ENCODE results near the gene ZNF526.
A peak's percentile ranks its signal among the peaks of the same experiment; 100 is the strongest.

The ZNF526 gene, protein sequence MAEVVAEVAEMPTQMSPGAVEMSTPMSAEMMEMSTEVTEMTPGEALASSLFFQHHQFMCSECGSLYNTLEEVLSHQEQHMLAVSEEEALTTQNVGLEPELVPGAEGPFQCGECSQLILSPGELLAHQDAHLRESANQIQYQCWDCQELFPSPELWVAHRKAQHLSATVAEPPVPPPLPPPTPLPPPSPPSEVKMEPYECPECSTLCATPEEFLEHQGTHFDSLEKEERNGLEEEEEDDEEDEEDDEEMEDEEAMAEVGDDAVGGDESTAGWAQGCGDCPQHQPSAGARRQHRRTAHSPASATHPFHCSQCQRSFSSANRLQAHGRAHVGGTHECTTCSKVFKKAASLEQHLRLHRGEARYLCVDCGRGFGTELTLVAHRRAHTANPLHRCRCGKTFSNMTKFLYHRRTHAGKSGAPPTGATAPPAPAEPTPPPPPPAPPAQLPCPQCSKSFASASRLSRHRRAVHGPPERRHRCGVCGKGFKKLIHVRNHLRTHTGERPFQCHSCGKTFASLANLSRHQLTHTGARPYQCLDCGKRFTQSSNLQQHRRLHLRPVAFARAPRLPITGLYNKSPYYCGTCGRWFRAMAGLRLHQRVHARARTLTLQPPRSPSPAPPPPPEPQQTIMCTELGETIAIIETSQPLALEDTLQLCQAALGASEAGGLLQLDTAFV

DNA sequence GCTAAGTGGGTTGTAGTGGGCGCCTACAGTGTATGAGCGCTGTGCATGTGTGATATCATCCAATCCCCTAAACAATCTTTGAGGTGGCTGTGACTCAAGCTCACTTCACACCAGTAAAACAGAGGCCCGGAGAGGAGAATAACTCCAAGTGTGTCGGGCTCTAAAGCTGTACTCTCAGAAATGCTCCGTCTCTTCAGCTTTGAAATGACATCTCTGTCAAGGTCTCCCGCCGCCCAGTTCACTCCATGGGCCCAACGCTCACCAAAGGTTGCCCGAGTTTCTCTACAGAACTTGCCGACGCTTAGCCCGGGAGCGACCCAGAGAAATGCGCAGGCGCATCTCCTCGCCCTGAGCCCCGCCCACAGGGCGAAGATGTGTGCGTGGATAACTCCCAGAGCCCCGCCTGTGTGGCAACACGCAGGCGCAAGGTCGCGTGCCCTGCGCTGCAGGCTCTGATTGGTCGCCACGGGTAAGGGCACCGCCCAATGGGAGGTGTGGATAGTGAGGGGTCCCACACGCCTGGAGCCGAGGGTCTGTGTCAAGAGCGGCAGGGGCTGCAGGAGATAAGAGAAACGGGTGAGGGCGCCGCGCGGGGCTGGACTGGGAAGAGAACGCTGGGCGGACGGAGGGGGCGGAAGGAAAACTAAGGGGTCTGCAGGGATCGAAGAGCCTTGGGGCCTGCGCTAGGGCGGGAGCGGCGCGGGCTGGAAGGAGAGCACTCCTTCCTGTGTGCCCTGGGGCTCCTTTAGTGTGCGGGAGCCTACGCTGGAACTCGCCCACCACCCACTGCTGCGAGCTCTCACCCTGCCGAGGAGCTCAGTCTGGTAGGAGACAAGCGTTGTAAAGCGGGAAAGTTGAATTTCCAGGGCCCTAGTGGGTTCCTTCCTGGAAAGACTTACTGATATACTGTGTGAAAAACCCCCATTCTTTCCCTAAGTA is at the start of gene ZNF526:
ZNF526 (plus strand) TSS at position 501 of the 939 bp plus-strand sequence. CDS start 4,092 bp downstream, outside the sequence.
- in situ Hi-C loops (cut with MboI; ENCODE audit: low pct_unique_long_range_greater_than_20kb, low sequenced_read_pairs, unreplicated experiment) = no loop called here
- peak; percentile 99 for DNase-seq (ENCODE audit: low spot score)
- TF ChIP-seq, protein P1, sequence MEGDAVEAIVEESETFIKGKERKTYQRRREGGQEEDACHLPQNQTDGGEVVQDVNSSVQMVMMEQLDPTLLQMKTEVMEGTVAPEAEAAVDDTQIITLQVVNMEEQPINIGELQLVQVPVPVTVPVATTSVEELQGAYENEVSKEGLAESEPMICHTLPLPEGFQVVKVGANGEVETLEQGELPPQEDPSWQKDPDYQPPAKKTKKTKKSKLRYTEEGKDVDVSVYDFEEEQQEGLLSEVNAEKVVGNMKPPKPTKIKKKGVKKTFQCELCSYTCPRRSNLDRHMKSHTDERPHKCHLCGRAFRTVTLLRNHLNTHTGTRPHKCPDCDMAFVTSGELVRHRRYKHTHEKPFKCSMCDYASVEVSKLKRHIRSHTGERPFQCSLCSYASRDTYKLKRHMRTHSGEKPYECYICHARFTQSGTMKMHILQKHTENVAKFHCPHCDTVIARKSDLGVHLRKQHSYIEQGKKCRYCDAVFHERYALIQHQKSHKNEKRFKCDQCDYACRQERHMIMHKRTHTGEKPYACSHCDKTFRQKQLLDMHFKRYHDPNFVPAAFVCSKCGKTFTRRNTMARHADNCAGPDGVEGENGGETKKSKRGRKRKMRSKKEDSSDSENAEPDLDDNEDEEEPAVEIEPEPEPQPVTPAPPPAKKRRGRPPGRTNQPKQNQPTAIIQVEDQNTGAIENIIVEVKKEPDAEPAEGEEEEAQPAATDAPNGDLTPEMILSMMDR (IDR thresholded peaks at IDR 0.05; ENCODE audit: extremely low read depth, insufficient read depth, missing control alignments) = no peak

DNA sequence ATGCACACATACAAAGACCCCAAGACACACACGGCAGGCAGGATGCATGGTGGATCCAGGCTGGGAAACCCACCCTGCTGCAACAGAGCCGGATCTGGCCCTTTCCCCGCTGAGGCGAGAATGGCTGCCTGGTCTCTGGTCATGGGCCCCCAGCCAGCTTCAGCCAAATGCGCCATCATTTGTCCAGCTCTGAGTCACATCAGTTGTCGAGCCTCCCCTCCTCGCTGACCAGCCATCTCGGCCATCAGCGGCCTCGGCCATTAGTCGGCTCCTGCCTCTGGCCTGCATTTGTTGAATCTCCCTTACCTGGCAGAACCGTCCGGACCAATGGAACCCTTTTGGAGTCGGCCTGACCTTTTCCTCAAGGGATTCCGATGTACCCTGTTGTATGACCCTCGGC is 49.4 kb upstream of the ZNF526 start:
- in situ Hi-C loops (cut with MboI; ENCODE audit: low pct_unique_long_range_greater_than_20kb, low sequenced_read_pairs, unreplicated experiment) = no loop called here
- no peak for DNase-seq (ENCODE audit: low spot score)
- TF ChIP-seq, protein P1 (IDR thresholded peaks at IDR 0.05; ENCODE audit: extremely low read depth, insufficient read depth, missing control alignments) = no peak

DNA sequence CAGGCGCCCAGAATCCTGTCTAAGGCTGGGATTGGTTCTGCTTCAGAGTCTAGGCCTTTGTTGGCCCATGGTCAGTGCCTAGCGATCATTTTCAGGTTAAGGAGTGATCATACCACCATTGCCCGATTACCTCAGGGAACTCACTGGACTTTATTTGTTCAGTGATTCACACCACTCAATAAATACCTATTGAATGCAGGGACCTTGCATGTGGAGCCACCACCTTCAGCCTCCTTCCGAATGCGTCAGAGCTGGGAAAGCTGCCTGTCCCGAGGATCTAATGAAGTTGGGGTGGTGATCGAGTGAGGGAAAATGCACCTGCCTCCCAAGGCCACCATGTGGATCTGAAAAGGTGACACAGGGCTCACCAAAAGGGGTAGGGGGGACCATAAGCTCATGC is 47.9 kb upstream of the ZNF526 start:
- TF ChIP-seq, protein P1 (IDR thresholded peaks at IDR 0.05; ENCODE audit: extremely low read depth, insufficient read depth, missing control alignments) = no peak
- DNase-seq (ENCODE audit: low spot score) = no peak
- in situ Hi-C loops (cut with MboI; ENCODE audit: low pct_unique_long_range_greater_than_20kb, low sequenced_read_pairs, unreplicated experiment) = no loop called here

DNA sequence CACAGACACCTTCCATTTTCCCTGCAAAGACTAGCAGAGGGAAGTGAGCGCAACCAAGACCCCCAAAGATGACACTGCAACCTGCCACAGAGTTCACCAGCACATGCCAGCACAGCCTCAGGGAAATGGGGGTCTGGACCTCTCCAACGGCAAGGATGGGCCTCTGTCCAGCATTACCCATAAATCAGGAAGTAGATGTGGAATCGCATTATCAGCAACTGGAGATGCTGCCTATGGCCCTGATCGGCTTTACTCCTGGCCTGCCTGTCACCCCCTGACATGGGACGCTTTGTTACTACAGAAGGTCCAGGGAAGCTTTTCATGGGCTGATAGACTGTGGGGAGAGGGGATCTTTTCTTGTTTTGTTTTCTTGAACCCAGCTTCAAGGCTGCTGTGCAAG is 46.4 kb upstream of the ZNF526 start:
- in situ Hi-C loops (cut with MboI; ENCODE audit: low pct_unique_long_range_greater_than_20kb, low sequenced_read_pairs, unreplicated experiment) = no loop called here
- TF ChIP-seq, protein P1 (IDR thresholded peaks at IDR 0.05; ENCODE audit: extremely low read depth, insufficient read depth, missing control alignments) = no peak
- DNase-seq (ENCODE audit: low spot score) = no peak

DNA sequence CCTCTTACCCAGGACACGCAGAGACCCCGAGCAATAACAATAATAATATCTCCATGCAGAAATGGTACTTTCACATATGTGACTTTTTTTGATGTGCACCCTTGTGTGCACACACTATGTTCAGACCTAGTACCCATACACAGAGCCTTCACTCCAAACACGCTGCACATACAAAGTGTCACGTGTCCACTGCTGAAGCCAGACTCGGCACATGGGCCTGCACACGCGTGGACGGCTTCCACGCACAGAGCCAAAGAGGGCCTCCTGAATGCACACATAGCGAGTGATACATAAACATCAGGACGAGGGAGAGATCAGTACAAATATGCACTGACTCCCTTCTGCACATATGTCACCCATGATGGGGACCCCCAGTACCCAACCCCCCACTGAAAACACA is 45.9 kb upstream of the ZNF526 start:
- no peak for DNase-seq (ENCODE audit: low spot score)
- in situ Hi-C loops (cut with MboI; ENCODE audit: low pct_unique_long_range_greater_than_20kb, low sequenced_read_pairs, unreplicated experiment) = no loop called here
- TF ChIP-seq, protein P1 (IDR thresholded peaks at IDR 0.05; ENCODE audit: extremely low read depth, insufficient read depth, missing control alignments) = no peak

Measured in GM13977 (cell line).